Activated T-cell treated with anti-CD3 and anti-CD28 coated beads, Interleukin-2, amount 50 U/mL, for 24 hours (primary cell): ENCODE data around the gene TCF7.

Experiments used
- DNase-seq: peaks from one replicate; pipeline ENCODE4 v3.0.0-alpha.2; 2020
- H3K27ac Mint-ChIP-seq: 2 replicates; pipeline ENCODE4 v1.8.0; 2020; ENCODE audit warnings: mild to moderate bottlenecking, mixed read lengths
- H3K27me3 Mint-ChIP-seq: 2 replicates; pipeline ENCODE4 v1.8.0; 2020; ENCODE audit warnings: mixed read lengths
- H3K36me3 Mint-ChIP-seq: 2 replicates; pipeline ENCODE4 v1.8.0; 2020; ENCODE audit warnings: low read depth, mixed read lengths
- H3K4me1 Mint-ChIP-seq: 2 replicates; pipeline ENCODE4 v1.8.0; 2020; ENCODE audit warnings: low read depth, mixed read lengths
- H3K4me3 Mint-ChIP-seq: 2 replicates; pipeline ENCODE4 v1.8.0; 2020; ENCODE audit warnings: mild to moderate bottlenecking, moderate library complexity, mixed read lengths
- H3K9me3 Mint-ChIP-seq: 2 replicates; pipeline ENCODE4 v1.8.0; 2020; ENCODE audit warnings: mixed read lengths

TCF7 gene

GRCh38 chr5:134113902-134114875 lies at the start of gene TCF7:
TCF7 (plus strand) TSS chr5:134114681; CDS start chr5:134114907, 226 bp downstream.
- peaks cover 42% of the 10 kb centered on the region for H3K36me3 Mint-ChIP-seq
- no peaks in the 10 kb centered on the region for H3K27me3 Mint-ChIP-seq
- H3K27ac Mint-ChIP-seq = peak within 1 kb of the TSS; percentile 95
- H3K4me1 Mint-ChIP-seq = peaks cover 81% of the 10 kb centered on the region
- no peaks in the 10 kb centered on the region for H3K9me3 Mint-ChIP-seq
- DNase-seq = peak; percentile 86
- peak within 1 kb of the TSS; percentile 84 for H3K4me3 Mint-ChIP-seq

DNA sequence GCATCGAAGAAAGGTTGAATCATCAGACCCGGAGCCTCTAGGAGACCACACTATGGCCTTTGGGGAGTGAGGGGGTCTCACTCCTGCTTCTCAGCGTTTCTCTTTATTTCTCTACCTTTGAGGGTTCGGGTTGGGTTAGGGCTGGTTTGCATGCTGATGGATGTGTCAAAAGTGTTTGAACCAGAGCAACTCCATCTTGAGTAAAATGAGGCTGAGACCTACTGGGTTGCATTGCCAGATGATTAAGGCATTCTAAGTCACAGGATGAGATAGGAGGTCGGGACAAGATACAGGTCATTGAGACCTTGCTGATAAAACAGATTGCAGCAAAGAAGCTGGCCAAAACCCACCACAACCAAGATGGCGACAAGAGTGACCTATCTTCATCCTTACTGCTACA lies 44.9 kb upstream of the TCF7 start:
- Mint-ChIP-seq H3K4me1 (peaks cover 66% of the 10 kb centered on the region), H3K36me3 (no peaks in the 10 kb centered on the region), H3K4me3 (peak overlapping the region; percentile 47), H3K27ac (peak overlapping the region; percentile 94), H3K9me3 (no peaks in the 10 kb centered on the region), H3K27me3 (no peaks in the 10 kb centered on the region)
- peak; percentile 29 for DNase-seq

DNA sequence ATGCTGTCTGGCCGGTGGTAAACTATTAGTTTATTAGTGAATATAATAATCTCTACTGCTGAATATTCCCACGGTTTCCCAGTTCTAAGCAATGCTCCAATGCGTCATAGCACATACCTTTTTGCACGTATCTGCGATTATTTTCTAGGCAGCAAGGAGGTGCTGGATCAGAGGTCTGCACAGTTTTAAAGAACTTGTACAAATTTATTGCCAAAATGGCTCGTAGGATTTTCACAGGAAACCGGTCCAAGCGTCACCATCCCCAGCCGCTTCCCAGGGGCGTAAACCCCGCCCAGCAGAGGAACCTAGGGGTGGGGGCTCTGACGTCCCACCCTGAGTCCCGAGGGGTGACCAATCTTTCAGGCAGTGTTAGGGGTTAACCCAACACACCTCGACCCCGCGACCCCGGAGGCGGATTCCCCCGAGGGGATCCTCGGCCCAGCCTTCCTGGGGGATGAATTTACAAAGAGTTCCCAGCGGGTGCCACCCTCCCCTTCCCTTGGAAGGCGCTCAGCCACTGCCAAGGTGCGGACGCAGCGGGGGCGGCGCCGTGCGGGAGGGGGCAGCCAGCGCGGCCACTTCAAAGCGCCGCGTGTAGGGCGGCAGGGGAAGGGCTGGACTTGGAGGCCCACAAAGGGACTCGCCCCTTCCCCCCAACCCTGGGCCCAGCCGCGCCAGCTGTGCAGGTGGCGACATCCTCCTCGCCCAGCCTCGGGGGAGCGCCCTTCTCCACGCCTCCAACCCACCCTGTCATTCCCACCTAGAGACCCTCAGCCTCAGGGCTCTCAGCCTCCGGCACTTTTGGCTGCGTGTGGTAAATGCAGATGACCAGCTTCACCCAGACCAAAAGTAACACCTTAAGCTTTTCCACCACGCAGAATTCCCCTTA lies 43.5 kb upstream of the TCF7 start:
- peak overlapping the region; percentile 94 for H3K27ac Mint-ChIP-seq
- H3K4me3 Mint-ChIP-seq = peak overlapping the region; percentile 73
- H3K4me1 Mint-ChIP-seq = peaks cover 75% of the 10 kb centered on the region
- H3K36me3 Mint-ChIP-seq = no peaks in the 10 kb centered on the region
- peak; percentile 70 for DNase-seq
- H3K27me3 Mint-ChIP-seq = no peaks in the 10 kb centered on the region
- H3K9me3 Mint-ChIP-seq = no peaks in the 10 kb centered on the region

DNA sequence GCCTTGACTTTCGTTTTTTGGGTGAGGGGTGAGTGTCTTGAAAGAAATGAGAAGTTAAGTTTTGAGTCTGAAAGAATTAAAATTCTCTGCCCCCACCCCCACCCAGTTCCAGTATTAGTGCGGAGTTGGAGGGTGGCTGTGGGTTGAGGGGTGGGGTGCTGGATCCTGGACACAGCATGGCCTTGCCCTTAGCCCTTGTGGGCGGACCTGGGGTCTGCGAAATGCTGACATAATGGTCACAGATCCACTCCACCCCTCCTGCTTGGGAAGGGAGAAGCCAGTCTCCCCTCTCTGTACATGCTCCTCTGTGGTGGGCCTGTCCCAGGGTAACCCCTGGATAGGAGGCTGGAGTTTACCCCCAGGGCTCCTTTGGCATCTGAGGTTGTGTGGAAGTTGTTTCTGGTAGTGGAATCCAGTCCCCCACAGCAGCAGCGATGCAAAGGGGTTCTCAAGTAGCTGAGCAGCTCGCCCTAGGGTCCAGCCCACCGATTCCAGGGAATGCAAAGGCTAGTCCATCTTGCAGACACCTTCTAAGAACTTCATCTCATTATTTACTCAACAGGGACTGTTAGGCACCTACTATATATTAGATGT lies 42.8 kb upstream of the TCF7 start:
- Mint-ChIP-seq H3K4me1 (peaks cover 79% of the 10 kb centered on the region), H3K27me3 (no peaks in the 10 kb centered on the region), H3K4me3 (peak overlapping the region; percentile 73), H3K36me3 (no peaks in the 10 kb centered on the region), H3K27ac (peak overlapping the region; percentile 92), H3K9me3 (no peaks in the 10 kb centered on the region)
- peak; percentile 68 for DNase-seq

GRCh38 chr5:134072471-134073210 lies 41.8 kb upstream of the TCF7 start:
- H3K4me1 Mint-ChIP-seq = peaks cover 81% of the 10 kb centered on the region
- H3K27ac Mint-ChIP-seq = peak overlapping the region; percentile 92

DNA sequence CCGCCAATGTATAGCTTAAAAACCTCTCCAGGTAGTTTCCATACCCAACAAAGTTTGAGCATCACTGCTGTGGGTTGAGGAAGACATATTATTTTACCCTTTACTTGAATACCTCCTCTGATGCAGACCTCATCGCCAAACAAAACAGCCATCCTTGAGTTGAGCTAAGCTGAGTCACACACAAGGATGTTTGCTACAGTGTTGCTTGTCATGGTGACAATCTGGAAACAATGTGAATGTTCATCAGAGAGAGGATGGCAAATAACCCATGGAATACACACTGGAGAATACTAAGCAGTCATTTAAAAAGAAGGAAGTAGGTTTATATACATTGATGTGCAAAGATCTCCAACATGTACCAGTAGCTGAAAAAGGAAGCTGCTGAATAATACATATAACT lies 41.1 kb upstream of the TCF7 start:
- Mint-ChIP-seq H3K27me3 (no peaks in the 10 kb centered on the region), H3K9me3 (no peaks in the 10 kb centered on the region), H3K4me3 (no peak overlapping the region), H3K36me3 (no peaks in the 10 kb centered on the region), H3K27ac (no peak overlapping the region), H3K4me1 (peaks cover 81% of the 10 kb centered on the region)
- no peak for DNase-seq

More at GRCh38 chr5:134072471-134073210, 41.8 kb upstream of the TCF7 start:
- Mint-ChIP-seq H3K27me3 (no peaks in the 10 kb centered on the region), H3K9me3 (no peaks in the 10 kb centered on the region), H3K4me3 (no peak overlapping the region), H3K36me3 (no peaks in the 10 kb centered on the region)
- peak; percentile 36 for DNase-seq

DNA sequence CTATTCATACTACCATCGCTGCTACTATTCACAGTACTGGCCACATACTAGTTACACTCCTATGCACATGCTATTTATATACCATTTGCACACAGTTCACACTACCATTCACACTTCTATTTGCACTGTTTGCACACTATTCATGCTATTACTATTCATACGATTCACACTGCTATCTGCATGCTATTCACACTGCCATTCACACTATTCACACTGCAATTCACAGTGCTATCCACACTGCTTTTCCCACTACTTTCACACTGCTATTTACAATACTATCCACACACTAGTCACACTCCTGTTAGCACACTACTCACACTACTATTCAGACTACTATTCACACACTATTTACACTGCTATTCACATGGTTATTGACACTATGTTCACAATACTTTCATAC lies 39.4 kb upstream of the TCF7 start:
- Mint-ChIP-seq H3K9me3 (no peaks in the 10 kb centered on the region), H3K4me1 (peaks cover 80% of the 10 kb centered on the region), H3K27me3 (no peaks in the 10 kb centered on the region), H3K4me3 (no peak overlapping the region), H3K27ac (no peak overlapping the region), H3K36me3 (no peaks in the 10 kb centered on the region)
- DNase-seq = no peak

DNA sequence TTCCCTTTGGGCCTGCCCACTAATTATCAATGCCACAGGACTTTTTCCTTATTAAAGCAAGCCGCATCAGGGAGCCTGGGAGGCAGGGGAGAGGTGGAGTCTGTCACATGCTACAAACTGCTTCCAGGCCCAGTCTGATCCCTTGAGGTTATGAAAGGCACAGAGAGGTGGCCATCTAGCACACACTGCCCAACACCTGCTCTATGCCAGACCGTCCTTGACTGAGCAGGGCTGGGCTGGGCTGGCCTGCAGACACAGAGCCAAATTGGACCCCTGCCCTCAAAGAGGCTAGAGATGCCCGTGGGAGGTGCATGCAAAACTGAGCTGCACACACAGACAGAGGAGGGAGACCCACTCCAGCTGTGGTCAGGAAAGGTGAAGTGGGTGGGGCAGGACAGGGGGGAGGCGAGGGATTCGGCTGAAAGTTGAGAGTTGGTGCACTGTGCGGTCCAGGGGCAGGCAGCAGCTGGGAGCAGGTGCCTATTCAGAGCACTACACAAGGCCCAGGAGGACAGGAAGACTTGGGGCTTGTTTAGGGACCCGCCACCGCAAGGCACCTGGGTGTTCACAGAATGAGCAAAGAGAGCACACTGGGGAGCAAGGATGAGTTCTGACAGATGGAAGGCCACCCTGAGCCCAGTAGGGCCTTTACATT lies 36.4 kb upstream of the TCF7 start:
- peak overlapping the region; percentile 86 for H3K27ac Mint-ChIP-seq
- peaks cover 75% of the 10 kb centered on the region for H3K4me1 Mint-ChIP-seq
- H3K27me3 Mint-ChIP-seq = no peaks in the 10 kb centered on the region
- peak; percentile 53 for DNase-seq
- no peaks in the 10 kb centered on the region for H3K36me3 Mint-ChIP-seq
- H3K4me3 Mint-ChIP-seq = peak overlapping the region; percentile 6
- no peaks in the 10 kb centered on the region for H3K9me3 Mint-ChIP-seq

DNA sequence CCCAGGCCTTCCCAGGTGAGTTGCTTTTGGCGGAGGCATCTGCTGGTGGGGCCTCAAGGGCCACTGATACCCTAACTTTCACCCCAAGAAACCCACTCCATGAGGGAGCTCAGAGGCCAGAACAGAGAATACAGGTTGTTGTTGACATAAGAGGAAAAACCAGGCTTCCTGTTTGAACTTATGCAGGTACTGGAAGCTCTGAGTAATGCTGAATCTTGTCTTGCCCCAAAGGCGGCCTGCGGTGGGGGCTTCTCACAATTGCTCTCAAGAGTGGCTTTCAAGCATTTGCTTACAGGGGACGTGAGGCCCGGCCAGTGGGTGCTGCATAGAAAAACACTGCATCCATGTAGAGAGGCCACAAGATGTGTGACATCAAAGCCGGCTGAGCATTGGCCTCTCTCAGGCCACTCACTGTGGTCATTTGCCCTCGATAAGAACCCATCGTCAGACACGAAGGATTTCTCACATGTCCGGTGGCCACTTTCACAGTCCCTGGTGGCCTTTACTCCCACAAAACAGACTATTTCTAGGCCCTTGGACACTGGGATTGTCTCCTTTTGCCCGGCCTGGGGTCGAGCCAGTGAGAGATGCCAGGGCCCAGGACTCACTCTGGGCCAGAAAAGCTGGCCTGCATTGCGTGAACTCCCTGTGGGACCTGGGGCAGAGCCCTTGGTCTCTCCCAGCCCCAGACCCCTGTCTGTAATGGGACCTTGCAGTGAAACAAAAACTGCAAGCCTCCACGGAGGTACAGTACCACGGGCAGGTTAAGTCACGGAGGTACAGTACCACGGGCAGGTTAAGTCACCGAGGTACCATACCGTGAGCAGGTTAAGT lies 34.5 kb upstream of the TCF7 start:
- peaks cover 80% of the 10 kb centered on the region for H3K4me1 Mint-ChIP-seq
- H3K9me3 Mint-ChIP-seq = no peaks in the 10 kb centered on the region
- no peaks in the 10 kb centered on the region for H3K36me3 Mint-ChIP-seq
- peak overlapping the region; percentile 62 for H3K4me3 Mint-ChIP-seq
- peak overlapping the region; percentile 87 for H3K27ac Mint-ChIP-seq
- no peaks in the 10 kb centered on the region for H3K27me3 Mint-ChIP-seq
- peak; percentile 78 for DNase-seq

DNA sequence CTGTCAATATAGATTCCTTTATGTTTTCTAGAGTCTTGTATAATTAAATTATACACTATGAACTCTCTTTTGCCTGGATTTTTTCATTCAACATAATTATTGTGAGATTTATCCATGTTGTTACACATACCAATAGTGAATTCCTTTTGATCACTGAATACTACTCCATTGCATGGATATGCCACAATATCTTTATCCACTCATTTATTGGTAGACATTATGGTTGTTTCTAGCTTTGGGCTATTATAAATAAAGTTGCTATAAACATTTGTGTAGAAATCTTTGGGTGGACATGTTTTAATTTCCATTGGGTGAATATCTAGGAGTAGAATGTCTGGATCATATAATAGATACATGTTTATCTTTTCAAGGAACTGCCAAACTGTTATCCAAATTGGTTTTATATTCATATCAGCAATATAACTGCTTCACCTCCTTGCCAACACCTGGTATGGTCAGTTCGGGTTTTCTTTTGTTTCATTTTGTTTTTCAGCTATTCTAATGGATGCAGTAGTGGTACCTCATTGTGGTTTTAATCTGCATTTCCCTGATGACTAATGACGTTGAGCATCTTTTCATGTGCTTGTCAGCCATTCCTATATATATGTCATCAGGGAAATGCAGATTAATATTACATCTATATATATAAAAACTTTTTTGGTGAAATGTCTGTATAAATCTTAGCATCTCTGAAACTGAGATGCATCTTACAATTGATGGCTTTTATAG lies 32.1 kb upstream of the TCF7 start:
- no peaks in the 10 kb centered on the region for H3K36me3 Mint-ChIP-seq
- no peak overlapping the region for H3K27ac Mint-ChIP-seq
- DNase-seq = no peak
- no peaks in the 10 kb centered on the region for H3K9me3 Mint-ChIP-seq
- peaks cover 83% of the 10 kb centered on the region for H3K4me1 Mint-ChIP-seq
- H3K4me3 Mint-ChIP-seq = no peak overlapping the region
- no peaks in the 10 kb centered on the region for H3K27me3 Mint-ChIP-seq

DNA sequence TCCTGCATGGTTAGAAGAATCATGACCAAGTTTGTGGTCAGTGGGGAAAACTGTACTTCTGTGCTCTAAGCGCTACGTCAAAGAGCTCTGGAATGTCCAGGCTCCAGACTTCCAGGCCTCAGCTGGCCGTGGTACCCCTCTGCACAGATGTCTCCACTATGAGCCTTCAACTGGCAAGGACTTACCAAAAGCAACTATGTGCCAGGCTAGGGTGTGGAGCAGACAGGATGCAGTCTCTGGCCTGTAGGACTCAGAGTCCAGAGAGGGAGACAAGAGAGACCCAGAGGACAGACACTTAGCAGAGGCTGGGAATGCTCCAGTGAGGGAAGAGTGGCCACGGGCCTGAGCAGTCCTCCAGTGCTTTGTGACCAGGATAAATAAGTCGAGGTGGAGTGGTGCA lies 31.0 kb upstream of the TCF7 start:
- no peaks in the 10 kb centered on the region for H3K9me3 Mint-ChIP-seq
- H3K4me3 Mint-ChIP-seq = no peak overlapping the region
- no peak overlapping the region for H3K27ac Mint-ChIP-seq
- no peaks in the 10 kb centered on the region for H3K36me3 Mint-ChIP-seq
- DNase-seq = peak; percentile 34
- no peaks in the 10 kb centered on the region for H3K27me3 Mint-ChIP-seq
- peaks cover 83% of the 10 kb centered on the region for H3K4me1 Mint-ChIP-seq

DNA sequence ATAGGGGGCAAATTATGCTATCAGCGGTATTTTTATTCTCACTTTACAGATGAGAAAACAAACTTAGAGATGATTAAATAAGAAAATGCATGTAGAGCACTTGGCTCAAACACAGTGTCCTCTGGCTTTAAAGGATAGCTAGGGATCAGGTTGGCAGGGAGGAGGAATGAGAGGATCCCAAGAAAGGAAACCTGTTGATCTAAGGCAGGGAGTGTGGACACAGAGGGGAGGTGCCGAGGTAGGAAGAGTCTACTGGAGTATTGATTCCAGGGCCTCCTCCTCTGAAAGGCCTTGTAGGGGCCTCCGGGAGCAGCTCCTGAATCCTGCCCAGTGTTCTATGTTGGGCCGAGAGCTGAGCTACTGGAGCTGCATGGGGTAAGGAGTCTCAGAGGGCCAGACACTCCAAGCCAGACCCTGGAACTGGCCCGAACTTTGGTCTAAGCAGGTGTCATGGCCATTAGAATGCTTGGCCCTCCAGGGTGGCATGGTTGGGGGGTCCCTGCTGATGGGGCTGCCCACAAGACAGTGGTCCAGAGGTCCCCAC lies 30.4 kb upstream of the TCF7 start:
- H3K4me3 Mint-ChIP-seq = no peak overlapping the region
- H3K36me3 Mint-ChIP-seq = no peaks in the 10 kb centered on the region
- H3K4me1 Mint-ChIP-seq = peaks cover 84% of the 10 kb centered on the region
- DNase-seq = peak; percentile 29
- H3K27me3 Mint-ChIP-seq = no peaks in the 10 kb centered on the region
- no peak overlapping the region for H3K27ac Mint-ChIP-seq
- H3K9me3 Mint-ChIP-seq = no peaks in the 10 kb centered on the region
